DND-41 (cell line): Measurements from ENCODE around the gene BAD.

Experiments
- EZH2 ChIP-seq: IDR thresholded peaks from 3 replicates; pipeline ENCODE4 v1.6.1; 2012; ENCODE audit warnings: borderline replicate concordance, low read depth, mild to moderate bottlenecking, moderate library complexity, low read length, inconsistent platforms; ENCODE audit not compliant: severe bottlenecking
- TF ChIP-seq, protein P1 (sequence below): IDR thresholded peaks from 2 replicates; pipeline ENCODE4 v1.5.1; 2012; ENCODE audit warnings: borderline replicate concordance, low read length, moderate library complexity, mild to moderate bottlenecking; ENCODE audit not compliant: poor library complexity, severe bottlenecking; ENCODE audit errors: extremely low read depth

DNA sequence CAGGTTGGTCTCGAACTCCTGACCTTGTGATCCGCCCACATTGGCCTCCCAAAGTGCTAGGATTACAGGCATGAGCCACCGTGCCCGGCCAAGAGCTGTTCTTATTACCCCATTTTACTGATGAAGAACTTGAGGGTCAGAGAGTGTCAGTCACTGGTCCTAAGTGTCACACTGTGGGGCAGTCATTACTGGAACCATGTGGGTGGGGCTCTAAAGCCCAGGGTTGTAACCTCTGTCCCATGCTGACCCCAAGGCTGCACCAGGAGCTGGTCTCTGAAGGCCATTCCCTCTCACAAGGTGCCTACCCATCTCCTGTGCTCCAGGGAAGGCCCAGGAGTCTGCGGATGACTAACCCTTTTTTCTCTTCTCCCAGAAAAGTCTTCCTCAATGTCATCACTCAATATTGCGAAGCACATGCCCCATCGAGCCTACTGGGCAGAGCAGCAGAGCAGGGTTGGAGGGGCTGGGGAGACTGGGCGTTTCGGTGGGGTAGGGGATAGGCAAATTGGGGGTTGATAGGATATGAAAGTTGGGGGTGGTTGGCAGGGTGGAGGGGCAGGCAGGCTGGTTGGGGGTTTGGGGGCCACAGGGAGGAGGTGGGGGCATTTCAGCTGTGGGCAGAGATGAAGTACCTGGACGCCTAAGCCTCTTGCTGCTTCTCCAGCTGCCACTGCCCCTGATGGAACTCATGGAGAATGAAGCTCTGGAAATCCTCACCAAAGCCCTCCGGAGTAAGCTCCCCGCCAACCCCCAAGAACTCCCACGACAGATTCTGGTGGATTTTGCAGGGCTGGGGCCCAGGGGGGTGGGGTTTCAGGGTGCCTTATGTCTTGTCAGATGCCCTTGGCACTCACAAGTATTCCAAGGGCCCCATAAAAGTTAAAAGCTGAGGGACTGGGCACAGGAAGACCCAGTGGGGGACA, 18.9 kb upstream of the BAD start:
- TF ChIP-seq, protein P1, sequence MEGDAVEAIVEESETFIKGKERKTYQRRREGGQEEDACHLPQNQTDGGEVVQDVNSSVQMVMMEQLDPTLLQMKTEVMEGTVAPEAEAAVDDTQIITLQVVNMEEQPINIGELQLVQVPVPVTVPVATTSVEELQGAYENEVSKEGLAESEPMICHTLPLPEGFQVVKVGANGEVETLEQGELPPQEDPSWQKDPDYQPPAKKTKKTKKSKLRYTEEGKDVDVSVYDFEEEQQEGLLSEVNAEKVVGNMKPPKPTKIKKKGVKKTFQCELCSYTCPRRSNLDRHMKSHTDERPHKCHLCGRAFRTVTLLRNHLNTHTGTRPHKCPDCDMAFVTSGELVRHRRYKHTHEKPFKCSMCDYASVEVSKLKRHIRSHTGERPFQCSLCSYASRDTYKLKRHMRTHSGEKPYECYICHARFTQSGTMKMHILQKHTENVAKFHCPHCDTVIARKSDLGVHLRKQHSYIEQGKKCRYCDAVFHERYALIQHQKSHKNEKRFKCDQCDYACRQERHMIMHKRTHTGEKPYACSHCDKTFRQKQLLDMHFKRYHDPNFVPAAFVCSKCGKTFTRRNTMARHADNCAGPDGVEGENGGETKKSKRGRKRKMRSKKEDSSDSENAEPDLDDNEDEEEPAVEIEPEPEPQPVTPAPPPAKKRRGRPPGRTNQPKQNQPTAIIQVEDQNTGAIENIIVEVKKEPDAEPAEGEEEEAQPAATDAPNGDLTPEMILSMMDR: no peak
- TF ChIP-seq EZH2: no peak
